NAMALWA (cell line): ENCODE data around the gene SGPL1.
"Not testable (repeated sequence)": the region's sequence is repeated elsewhere in the genome, so short reads cannot be mapped to it uniquely, and the experiment has no call there.

Source experiments
- DNase-seq: peaks from one replicate; pipeline ENCODE4 v3.0.0-alpha.2; 2015; ENCODE audit warnings: low spot score

The SGPL1 gene

GRCh38 chr10:70845256-70845655 is 29.5 kb downstream of the SGPL1 start:
- DNase-seq, result no peak

- no peak for DNase-seq
Observed at GRCh38 chr10:70845816-70846215, 30.1 kb downstream of the SGPL1 start.

- DNase-seq, result no peak
Observed at GRCh38 chr10:70846795-70847194, 31.0 kb downstream of the SGPL1 start.

GRCh38 chr10:70847659-70848360 is 32.1 kb downstream of the SGPL1 start:
- DNase-seq, result no peak

GRCh38 chr10:70849582-70850016 is 33.9 kb downstream of the SGPL1 start:
- DNase-seq, result no peak

GRCh38 chr10:70850097-70850496 is 34.3 kb downstream of the SGPL1 start:
- no peak for DNase-seq

GRCh38 chr10:70851597-70852475 is 36.1 kb downstream of the SGPL1 start:
- DNase-seq, result no peak

- DNase-seq, result no peak
Observed at GRCh38 chr10:70853038-70853437, 37.3 kb downstream of the SGPL1 start.

GRCh38 chr10:70853457-70853856 is 37.7 kb downstream of the SGPL1 start:
- no peak for DNase-seq

- DNase-seq, result no peak
Observed at GRCh38 chr10:70856454-70856853, 40.7 kb downstream of the SGPL1 start.

- DNase-seq, result no peak
Observed at GRCh38 chr10:70858759-70859158, 43.0 kb downstream of the SGPL1 start.

- not testable (repeated sequence) for DNase-seq
Observed at GRCh38 chr10:70861495-70862197, 45.9 kb downstream of the SGPL1 start.

GRCh38 chr10:70863470-70864160 is 47.9 kb downstream of the SGPL1 start:
- DNase-seq, result no peak

GRCh38 chr10:70864935-70865334 is 49.2 kb downstream of the SGPL1 start:
- DNase-seq, result no peak

- no peak for DNase-seq
Observed at GRCh38 chr10:70866424-70866823, 50.7 kb downstream of the SGPL1 start.

GRCh38 chr10:70872291-70872690 is 56.5 kb downstream of the SGPL1 start:
- DNase-seq, result no peak

- no peak for DNase-seq
Observed at GRCh38 chr10:70874061-70874460, 58.3 kb downstream of the SGPL1 start.

GRCh38 chr10:70879207-70879606 is 63.5 kb downstream of the SGPL1 start:
- no peak for DNase-seq

GRCh38 chr10:70880077-70880534 is 64.4 kb downstream of the SGPL1 start:
- peak; percentile 73 for DNase-seq

GRCh38 chr10:70884741-70885140 is 69.0 kb downstream of the SGPL1 start:
- DNase-seq, result no peak

- DNase-seq, result no peak
Observed at GRCh38 chr10:70885481-70885880, 69.7 kb downstream of the SGPL1 start.
